NCI-H524 (cell line): ENCODE results near the gene DNMBP.
"Not testable (repeated sequence)": the region's sequence is repeated elsewhere in the genome, so short reads cannot be mapped to it uniquely, and the experiment has no call there.

Source experiments
- DNase-seq, 2 experiments: peaks; one replicate each; lab custom pipeline; 2025; lab: John Stamatoyannopoulos, UW

Gene DNMBP

DNA sequence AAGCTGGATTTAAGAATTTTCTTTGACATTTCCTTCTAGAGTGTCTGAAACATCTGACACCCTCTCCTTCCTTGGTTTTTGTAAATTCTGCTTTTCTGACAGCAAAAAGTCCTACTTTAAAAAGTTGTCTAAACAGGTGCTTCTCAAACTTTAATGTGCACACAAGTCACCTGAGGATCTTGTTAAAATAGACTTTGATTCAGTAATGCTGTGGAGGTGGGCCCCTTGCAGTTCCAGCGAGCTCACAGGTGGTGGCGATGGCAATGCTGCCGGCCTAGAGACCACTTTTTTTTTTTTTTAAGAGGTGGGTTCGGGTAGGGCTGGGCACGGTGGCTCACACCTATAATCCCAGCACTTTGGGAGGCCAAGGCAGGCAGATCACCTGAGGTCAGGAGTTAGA is 150.2 kb downstream of the DNMBP start:
- peak in 1 of 2 experiments; percentile 1 for DNase-seq

DNA sequence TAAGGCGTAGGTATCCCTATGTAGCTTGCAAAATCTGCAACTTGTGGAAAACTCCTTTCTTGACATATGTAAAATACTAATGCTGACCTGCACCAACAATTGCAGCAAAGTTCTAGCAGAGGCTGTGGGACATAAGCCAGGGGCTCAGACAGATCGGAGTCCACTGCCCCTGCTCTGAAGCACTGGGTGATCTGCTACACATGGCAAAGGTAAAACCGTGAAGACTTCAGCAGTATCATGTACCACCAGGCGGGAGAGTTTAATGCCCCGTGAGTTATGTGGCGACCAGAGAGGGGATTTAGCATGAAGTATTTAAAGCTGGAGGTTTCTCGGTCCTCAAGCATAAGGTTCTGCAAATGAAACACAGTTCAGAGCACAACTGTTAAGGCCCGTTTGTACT is 150.9 kb downstream of the DNMBP start:
- no peak for DNase-seq

DNA sequence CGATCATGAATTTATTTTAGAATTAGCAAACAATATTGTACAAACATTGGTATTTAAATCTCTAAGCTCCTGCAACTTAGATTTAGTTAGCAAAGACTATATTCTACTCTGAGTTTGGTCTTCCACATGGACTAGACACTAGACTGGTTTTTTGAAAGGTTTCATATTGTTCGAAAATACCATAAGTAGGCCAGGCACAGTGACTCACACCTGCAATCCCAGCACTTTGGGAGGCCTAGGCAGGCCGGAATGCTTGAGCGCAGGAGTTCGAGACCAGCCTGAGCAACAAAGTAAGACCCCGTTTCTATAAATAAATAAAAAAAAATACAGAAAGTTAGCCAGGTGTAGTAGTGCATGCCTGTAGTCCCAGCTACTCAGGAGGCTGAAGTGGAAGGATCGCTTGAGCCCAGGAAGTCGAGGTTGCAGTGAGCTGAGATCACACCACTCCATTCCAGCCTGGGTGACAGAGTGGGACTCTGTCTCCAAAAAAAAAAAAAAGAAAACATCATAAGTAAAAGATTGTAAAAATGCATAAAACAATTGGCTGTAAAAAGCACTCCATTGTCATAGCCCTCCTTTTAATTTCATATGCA is 154.2 kb downstream of the DNMBP start:
- no peak for DNase-seq

DNA sequence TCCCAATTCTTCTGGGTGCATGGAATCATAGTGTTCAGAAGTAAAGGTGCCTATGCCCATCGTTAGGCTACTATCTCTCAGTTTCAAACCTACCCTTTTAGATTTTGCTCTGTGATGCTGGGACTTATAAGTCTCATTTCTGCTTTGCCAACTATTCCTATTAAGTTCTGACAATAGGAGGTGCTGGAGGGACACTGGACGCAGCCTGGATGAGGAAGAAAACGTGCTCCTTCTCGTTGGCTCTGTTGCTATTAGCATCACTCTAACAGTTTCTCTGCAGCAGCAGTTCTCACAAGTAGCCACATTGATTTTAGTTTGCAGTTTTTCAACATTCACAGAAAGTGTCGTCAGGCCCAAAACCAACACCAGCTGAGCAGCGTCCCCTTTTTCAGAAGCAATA is 154.9 kb downstream of the DNMBP start:
- peak; percentile 10 to 58 for DNase-seq

DNA sequence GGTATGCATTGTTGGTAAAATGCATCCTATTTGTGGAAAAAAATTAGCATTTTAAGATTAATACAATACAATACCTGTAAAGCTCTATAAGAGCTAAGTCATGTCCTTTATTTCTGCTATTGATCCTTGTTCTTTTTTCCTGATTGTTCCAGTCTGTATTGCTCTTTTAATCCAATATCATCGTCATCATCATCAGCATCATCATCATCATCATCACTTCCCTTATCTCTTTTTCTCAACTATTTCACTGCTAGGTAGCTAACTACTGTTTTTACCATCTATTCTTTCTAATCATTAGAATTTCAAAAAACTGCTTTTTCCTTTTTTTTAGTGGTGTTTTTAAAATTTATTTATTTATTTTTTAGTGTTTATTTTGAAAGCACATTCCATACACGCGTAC is 156.1 kb downstream of the DNMBP start:
- DNase-seq: no peak

DNA sequence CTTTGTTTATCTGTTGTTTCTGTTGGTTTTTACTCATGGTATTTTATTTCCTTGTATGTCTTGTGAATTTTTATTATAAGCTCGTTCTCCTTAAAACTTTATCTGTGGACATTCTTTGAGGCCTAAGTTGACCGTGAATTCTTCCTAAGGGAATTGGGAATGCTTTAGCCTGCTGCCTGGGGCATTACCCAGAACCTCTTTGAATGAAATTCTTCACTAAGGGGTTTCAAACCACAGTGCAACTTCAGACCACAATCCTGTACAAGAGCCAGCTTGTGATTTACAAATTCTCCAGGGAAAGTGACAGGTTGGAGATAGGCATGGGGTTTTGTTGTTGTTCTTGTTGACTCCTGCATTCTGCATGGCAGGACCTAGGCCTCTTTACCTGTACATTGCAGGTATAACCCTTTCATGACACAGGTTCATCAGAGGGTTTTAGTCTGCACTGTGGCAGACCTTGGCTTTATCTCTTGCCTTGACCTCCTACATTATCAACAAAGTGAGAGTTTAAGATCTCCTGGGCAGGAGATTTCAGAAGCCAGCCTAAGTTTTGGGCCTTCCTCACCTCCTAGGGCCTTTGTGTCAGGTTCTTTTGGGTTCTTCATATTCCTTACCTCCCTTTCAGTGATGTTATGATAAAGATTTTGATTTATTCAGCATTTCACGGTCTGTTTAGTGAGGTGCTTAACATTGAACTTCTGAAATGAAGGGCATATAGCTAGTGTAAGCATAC is 157.1 kb downstream of the DNMBP start:
- no peak for DNase-seq

DNA sequence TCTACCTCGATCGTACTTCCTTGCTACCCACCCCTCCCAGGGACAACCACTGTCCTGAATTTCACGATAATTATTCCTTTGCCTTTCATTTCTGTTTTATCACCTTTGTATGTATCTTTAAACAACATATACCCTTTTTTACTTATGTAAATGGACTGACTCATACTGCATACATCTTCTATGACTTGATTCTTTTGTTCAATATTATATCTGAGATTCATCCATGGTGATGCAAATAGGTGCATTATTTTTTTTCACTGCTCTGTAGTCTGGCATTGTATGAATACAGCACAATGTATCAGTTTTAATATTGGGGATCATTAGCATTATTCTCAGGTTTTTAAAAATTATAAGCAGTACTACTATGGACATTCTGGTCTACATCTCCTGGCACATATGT is 157.9 kb downstream of the DNMBP start:
- DNase-seq: no peak

DNA sequence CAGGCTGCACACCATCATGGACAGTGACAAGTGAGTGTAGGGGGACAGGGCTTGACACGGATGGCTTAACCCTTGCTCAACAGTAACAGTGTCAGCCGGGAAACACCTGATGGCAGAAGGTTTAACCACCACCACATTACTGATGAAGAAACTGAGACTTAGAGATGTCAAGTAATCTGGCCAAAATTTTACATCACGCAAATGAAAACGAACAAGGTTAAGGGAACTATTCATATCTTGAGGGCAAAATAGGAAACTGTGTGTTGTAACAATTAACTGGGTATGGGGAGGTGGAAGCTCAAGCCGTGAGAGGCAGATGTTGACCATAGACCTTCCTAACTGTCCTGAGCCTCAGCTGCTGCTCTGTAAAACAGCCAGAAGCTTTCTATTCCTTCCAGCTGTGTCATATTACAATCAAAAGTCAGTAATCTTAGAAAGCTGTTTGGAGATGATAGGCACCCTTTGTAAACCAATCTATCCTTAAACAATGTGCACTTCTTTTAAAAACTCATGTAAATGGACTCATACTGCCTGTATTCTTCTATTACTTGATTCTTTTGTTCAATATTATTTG is 158.9 kb downstream of the DNMBP start:
- DNase-seq: no peak

DNA sequence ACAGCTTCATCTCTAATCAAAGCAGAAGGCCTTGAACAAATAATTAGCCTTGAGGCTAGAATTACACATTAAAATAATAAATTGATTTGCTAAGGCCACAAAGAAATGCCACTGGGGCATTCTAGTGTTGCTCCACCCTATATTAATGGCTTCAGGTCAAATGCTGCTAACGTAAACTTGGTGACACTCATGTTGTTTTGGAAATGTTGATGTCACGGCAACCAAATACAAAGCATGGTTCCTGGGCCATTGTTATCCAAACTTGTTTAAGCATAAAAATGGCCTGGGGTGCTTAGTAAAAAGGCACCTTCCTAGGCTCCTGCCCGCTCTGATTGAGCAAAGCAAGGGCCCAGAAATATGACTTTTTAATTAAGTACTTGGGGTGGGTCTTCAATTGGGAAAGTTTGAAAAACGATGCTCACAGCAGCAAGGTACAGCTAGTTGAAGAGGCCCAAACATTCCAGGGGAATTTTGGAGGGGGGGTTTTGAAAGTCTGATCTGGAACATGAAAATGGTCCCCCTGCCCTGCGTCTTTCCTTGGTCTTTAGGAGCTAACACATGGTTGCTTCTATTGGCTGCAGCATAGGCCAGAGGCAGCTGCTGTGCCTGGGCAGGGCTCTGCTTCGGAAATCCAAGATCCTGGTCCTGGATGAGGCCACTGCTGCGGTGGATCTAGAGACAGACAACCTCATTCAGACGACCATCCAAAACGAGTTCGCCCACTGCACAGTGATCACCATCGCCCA is 159.6 kb downstream of the DNMBP start:
- DNase-seq: no peak

DNA sequence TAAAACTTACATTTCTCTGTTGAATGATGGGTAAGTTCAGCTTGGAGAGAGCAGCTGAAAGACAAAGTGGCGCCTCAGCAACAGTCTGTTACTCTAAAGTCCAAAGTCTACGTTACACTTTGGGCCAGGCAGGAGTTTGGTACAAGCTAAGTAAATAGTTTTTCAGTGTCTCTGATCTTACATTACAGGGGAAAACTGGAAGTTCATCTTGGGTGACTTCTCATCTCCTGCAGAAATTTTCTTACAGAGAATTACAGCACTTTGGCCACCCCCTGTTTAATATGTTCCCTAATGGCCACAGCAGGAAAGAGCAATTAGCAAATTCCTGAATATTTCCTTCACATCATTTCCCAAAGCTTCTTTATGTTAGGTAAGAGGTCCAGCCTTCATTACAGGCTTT is 160.2 kb downstream of the DNMBP start:
- DNase-seq: no peak

DNA sequence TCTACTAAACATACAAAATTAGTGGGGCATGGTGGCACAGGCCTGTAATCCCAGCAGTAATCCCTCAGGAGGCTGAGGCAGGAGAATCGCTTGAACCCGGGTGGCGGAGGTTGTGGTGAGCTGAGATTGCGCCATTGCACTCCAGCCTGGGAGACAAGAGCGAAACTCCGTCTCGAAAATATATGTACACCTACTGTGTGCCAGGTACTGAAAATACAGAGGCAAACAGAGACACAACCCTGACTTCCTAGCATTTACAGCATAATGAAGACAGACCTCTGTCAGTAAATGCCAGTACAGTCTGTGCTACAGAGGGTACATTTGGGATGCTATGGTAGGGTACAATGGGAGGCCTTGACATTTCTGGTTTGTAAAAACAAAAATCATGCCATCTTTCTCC is 160.7 kb downstream of the DNMBP start:
- no peak for DNase-seq

DNA sequence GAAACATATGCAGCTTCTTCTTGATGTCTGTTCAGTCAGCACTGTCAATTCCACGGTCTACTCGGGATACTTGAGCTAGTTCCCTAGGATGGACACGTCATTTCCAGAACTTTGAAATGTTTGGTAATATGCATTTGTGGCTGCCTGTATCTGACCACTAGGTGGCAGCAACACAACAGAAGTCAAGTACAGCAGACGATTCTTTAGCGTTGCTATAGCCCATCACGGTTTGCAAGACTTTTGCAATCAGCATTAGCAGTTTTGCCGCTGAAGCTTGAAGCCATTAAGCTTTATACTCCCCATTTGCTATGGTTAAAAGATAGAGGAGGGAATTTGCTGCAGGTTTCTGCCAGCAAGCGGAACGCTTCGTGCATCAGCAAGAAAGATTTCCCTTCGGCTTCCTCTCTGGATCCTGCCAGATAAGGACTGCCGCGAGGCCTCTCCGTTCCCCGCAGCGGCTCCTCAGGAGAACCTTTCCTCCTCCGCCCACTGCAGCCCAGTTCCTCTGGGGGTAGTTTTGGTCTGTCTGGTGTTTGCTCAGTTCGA is 163.8 kb downstream of the DNMBP start:
- DNase-seq: peak; percentile 20 to 67

DNA sequence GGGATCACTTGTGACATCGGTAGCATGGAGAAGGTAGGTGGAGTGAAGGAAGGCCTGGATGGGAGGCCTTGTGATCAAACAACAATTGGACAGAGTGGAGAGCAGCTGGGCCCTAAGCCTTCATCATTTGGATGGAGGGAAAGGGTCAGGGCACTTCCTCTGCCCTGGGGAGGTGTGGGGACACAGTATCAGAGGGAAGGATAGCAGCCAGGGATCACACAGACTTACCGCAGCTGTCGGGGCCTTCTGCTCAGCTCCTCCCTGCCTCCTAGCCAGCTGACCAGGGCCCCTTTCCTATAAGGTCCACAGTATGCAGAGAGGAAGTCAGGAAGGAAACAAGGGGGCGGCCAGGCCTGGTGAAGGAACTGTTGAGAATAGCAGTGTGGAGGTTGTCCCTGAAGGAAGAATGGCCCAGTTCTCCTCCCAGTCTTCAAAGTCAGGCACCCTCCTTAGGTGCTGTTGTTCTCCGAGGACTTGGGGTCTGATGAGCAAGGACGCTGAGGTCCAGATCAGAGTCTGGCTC is 165.3 kb downstream of the DNMBP start:
- DNase-seq: no peak

DNA sequence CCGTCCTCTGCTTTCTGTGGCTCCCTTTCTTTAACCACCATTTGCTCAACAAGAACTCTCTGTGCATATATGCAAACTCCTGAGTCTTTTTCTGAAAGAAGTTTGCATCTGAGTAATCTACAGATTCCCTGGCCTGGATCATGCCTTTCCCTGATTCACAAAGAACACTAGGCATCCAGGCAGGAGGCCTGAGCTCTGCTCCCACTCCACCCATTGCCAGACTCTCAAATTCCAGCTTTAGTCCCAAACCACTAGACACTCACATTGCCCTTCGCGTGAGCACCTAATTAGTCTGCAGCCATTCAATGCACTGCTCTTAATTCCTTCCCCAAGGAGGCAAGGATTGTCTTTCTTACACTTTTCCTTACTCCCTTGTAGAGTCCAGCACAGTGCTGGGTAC is 166.4 kb downstream of the DNMBP start:
- no peak for DNase-seq

DNA sequence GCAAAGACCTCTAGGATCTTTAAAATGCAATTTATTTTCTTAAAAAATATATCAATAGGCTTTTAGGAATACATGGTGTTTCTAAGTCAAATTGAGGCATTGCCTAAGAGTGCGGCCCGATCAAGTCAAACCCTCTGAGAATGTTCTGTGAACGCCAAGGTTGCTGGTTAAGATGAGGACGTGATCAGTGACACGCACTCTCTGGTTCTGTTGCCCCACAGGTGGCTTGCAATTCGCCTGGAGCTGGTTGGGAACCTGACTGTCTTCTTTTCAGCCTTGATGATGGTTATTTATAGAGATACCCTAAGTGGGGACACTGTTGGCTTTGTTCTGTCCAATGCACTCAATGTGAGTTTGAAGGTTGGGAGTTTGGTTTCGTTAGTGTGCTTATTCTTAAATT is 168.0 kb downstream of the DNMBP start:
- no peak for DNase-seq

DNA sequence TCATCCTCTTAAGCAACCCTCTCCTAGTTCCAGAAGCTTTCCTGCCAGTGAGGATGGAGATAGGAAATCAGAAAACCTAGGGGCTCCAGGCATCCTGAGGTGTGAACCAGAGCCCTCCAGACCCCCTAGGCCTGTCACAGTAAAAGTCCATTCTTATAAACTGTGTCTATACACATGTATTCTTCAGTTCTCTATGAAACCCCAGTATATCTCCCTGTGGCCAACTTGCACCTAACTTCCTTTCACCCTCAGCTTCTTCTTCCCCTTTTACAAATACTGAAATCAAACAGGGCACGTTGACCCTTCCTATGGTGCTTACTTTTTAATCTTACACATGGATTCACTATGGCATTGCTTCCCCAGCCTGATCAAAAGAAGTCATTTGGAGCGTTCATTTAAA is 168.9 kb downstream of the DNMBP start:
- not testable (repeated sequence) for DNase-seq

DNA sequence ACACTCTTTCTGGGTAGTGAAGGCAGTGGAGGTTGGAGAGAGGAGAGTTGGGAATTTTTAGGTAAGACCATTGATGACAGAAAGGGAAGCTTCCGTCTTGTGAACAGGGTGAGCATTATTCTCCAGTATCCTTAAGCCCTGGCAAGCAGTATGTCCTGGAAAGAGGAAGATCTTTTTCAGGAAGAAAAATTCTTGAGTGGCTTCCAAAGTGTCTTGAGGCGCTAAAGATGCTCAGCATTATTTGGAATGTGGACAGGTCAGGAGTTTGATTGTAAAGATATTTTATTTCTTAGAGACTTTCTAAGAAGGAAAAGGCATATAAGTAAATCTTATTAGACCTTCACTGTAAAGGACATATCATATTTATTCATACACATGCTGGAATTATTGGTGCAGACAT is 173.0 kb downstream of the DNMBP start:
- no peak for DNase-seq

DNA sequence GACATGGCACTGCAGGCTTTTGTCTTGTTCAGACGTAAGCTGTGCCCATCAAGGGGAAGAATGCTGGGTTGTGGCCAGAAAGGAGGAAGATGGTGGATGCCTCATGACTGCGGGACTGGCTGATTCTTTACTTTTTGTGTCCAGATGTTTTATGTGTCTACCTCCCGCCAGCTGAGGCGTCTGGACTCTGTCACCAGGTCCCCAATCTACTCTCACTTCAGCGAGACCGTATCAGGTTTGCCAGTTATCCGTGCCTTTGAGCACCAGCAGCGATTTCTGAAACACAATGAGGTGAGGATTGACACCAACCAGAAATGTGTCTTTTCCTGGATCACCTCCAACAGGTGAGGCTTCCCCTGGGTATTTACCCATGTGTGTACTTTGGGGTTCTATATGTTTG is 173.8 kb downstream of the DNMBP start:
- no peak for DNase-seq

DNA sequence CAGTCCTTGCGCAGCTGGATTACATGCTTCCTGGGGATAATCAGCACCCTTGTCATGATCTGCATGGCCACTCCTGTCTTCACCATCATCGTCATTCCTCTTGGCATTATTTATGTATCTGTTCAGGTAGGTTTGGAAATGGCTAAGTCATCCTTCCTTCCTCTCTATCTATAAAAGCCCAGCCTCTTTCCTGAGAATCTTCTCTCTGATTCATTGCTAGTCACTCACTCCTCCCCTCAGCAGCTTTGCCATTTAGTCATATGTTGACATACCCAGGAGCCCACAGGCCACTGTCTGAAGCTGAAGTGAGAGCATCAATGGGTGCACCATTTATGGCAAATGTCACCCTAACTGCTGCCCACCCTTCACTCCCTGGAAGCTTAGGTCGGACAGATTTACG is 175.3 kb downstream of the DNMBP start:
- DNase-seq: no peak

DNA sequence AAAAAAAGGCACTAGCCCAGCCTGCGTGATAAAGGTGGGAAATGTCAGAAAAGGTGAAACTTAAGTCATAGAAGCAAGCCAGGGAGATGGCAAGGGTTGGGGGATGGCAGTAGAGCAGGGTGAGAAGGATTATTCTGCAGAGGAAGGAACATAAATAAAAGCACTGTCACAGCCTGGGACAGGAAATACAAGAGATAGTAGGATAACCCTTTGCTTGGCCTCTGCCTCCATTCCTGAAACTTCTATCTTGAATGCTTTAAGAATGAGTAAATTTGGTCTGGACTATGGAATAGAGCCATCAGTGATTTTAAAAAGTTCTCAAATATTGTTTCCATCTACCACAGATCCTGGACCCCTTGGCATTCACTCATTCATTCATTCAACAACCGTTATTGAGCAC is 177.3 kb downstream of the DNMBP start:
- no peak for DNase-seq

DNA sequence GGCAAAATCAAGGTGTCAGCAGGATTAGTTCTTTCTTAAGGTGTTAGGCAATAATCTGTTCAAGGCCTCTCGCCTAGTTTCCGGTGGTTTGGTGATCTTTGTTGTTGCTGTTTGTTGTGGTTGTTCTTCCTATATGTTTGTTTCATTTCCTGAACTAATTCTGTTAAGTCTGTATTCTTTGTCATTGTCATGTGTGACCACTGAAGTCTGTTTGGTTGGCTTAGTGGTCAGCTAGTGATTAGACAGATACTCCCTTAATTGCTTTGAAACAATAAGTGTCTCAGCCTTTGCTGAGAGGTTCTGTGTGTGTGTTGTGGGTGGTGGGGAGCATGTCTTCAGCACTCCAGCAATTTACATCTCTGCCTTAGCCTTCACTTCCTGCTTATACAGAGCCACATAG is 181.3 kb downstream of the DNMBP start:
- DNase-seq: no peak

DNA sequence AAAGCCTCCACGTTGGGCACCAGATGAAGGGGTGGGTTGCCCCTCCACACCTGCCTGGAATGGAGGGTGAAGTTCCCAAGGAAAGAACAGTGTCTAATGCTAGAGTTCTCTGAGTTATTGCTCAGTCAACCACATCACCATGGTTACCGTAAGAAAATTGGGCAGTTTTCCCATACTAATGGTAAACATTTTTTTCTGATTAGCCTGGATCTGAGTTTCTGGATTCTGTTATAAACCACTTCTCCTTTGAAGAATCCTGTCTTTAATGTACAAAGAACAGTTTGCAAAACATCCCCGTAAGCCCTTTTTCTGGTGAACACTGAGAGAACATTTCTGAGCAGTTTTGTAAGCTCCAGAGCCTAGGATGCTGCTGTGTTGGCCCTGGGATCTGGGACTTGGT is 181.8 kb downstream of the DNMBP start:
- DNase-seq: no peak
